Mucosa of descending colon (tissue), 3 donors: Measurements from ENCODE around the gene KCNK7. TPM values are rescaled to one million over a fixed set of nuclear protein-coding genes. Genes with fewer than 3 reads are reported as not detected.

Source experiments
- ATAC-seq: fragments of 200-7000 bp; cut with Tn5 transposase; one replicate; pipeline ENCODE4 v1.9.1; 2020; ENCODE audit warnings: mild to moderate bottlenecking, moderate library complexity
- DNase-seq, 3 donors: peaks; one replicate each; pipeline ENCODE4 v3.0.0-alpha.2; 2020
- H3K36me3 ChIP-seq: fragments of 200-600 bp; one replicate; pipeline ENCODE4 v1.8.0; 2021; ENCODE audit warnings: low read depth, mild to moderate bottlenecking
- H3K4me1 ChIP-seq: fragments of 200-600 bp; one replicate; pipeline ENCODE4 v1.8.0; 2021; ENCODE audit warnings: low read depth, mild to moderate bottlenecking
- H3K4me3 ChIP-seq: fragments of 200-600 bp; one replicate; pipeline ENCODE4 v1.8.0; 2021; ENCODE audit warnings: mild to moderate bottlenecking
- H3K9me3 ChIP-seq: fragments of 200-600 bp; one replicate; pipeline ENCODE4 v1.8.0; 2021; ENCODE audit warnings: mild to moderate bottlenecking
- CTCF ChIP-seq: fragments of 200-600 bp; IDR thresholded peaks from one replicate; pipeline ENCODE4 v1.8.0; 2022; ENCODE audit warnings: antibody characterized with exemption, mild to moderate bottlenecking
- intact Hi-C, 2 donors: fragments of 100-400 bp; cut with DNase I in 1 of 2; cut with micrococcal nuclease in 1 of 2; formaldehyde crosslinking; loops; one replicate each; pipeline versions ENCODE4 v1.11.0 to v1.11.1; 2022; cut with DNase I, micrococcal nuclease
- microRNA-seq: library from miRNA; unstranded; fragments of <30 nt; microRNA quantifications from one replicate; pipeline ENCODE4, GENCODE V29; 2019
- total RNA-seq, 3 donors: library from RNA; stranded (reverse); fragmentation: NEBNext Ultra II Directional in 2 of 3; extraction: Animal tissue kit (Norgen Biotek cat#: 25700) in 2 of 3; gene quantifications; one replicate each; pipeline versions ENCODE4 v1.2.1 to v1.2.4, GENCODE V29; 2021 to 2023
- donor health status: DM: no; HTN: no; CAD: no; lungs with moderate emphysema.
- donor health status: DM: no; HTN: no; CAD: no.
- donor health status: DM: no; HTN: yes; CAD: no.

Gene KCNK7
- total RNA-seq, 3 donors from 2014 or later = 0.49 to 1.7 (median 1.5) TPM

DNA sequence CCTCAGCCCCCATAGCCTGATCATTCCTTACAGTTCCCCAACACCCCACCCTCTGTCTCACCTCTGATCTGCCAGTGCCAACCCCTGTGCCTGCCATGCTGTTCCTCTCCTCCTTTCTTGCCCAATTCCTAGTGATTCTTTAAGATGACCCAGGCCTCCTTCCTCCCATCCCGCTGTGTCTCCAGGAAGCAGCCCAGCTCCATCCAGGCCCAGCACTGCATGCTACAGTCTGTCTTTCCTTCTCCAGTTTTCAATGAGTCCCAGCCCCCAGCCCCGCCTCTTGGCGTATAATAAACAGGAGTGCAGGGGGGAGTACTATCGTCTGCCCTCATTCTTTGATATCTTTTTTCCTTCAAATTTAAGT, 49.8 kb downstream of the KCNK7 start:
- Histone ChIP-seq H3K36me3 (no peaks in the 10 kb centered on the region), H3K9me3 (no peaks in the 10 kb centered on the region)

More for the DNA sequence above, 49.8 kb downstream of the KCNK7 start:
- TF ChIP-seq CTCF = no peak
- Histone ChIP-seq H3K4me3 (peak overlapping the region; percentile 22), H3K4me1 (peaks cover 12% of the 10 kb centered on the region)
- peak in 2 of 3 donors; percentile 53 to 60 for DNase-seq
- intact Hi-C loops = no loop called here
- peak; percentile 17 for ATAC-seq

Small RNAs within 50 kb of the gene (microRNA-seq; reads per million reads assigned to microRNA genes)
- gene MIR4690 = not detected

Other genes starting within 250 kb of the KCNK7 start
- gene TIGD3, start 241.0 kb downstream of the KCNK7 start, total RNA-seq = under 1 TPM in 2 of 3 donors, not detected in 1; 0.14 to 0.53 TPM
- 10 to 100 TPM in 2 of 3 donors, 1 to 10 TPM in 1; 8.0 to 10.5 (median 10.1) TPM for gene SLC25A45, start 213.2 kb downstream of the KCNK7 start, total RNA-seq
- 10 to 100 TPM; 27.1 to 44.1 (median 42.3) TPM for gene FRMD8, start 209.2 kb downstream of the KCNK7 start, total RNA-seq
- gene NEAT1, start 173.0 kb downstream of the KCNK7 start, total RNA-seq = 1,000 to 10,000 TPM; 1,133 to 1,409 (median 1,237) TPM
- gene MALAT1, start 96.8 kb downstream of the KCNK7 start, total RNA-seq = over 10,000 TPM; 10,779 to 14,350 (median 11,224) TPM
- 10 to 100 TPM; 60.1 to 77.4 (median 60.3) TPM for gene SCYL1, start 70.7 kb downstream of the KCNK7 start, total RNA-seq
- gene LTBP3, start 37.4 kb downstream of the KCNK7 start, total RNA-seq = 100 to 1,000 TPM in 1 of 3 donors, 10 to 100 TPM in 2; 22.6 to 133 (median 36.7) TPM
- 10 to 100 TPM; 20.9 to 24.6 (median 21.0) TPM for gene ZNRD2, start 25.3 kb downstream of the KCNK7 start, total RNA-seq
- 10 to 100 TPM; 26.4 to 61.2 (median 28.5) TPM for gene FAM89B, start 23.3 kb downstream of the KCNK7 start, total RNA-seq
- gene EHBP1L1, start 19.7 kb downstream of the KCNK7 start, total RNA-seq = 100 to 1,000 TPM in 1 of 3 donors, 10 to 100 TPM in 2; 65.8 to 208 (median 65.9) TPM
- gene MAP3K11, start 18.4 kb upstream of the KCNK7 start, total RNA-seq = 100 to 1,000 TPM in 1 of 3 donors, 10 to 100 TPM in 2; 81.6 to 109 (median 95.7) TPM
- gene PCNX3, start 20.0 kb upstream of the KCNK7 start, total RNA-seq = 10 to 100 TPM; 42.5 to 53.4 (median 47.5) TPM
- 10 to 100 TPM; 23.2 to 52.5 (median 28.1) TPM for gene SIPA1, start 42.3 kb upstream of the KCNK7 start, total RNA-seq
- gene RELA, start 67.1 kb upstream of the KCNK7 start, total RNA-seq = 10 to 100 TPM; 69.1 to 89.6 (median 71.0) TPM
- gene KAT5, start 116.5 kb upstream of the KCNK7 start, total RNA-seq = 10 to 100 TPM; 70.9 to 92.0 (median 90.5) TPM
- gene RNASEH2C, start 125.0 kb upstream of the KCNK7 start, total RNA-seq = 10 to 100 TPM; 25.9 to 61.9 (median 28.8) TPM
- gene AP5B1, start 185.2 kb upstream of the KCNK7 start, total RNA-seq = 10 to 100 TPM; 21.2 to 21.8 (median 21.3) TPM
- gene OVOL1, start 191.3 kb upstream of the KCNK7 start, total RNA-seq = 10 to 100 TPM; 16.5 to 48.6 (median 34.3) TPM
- gene SNX32, start 238.2 kb upstream of the KCNK7 start, total RNA-seq = 1 to 10 TPM; 1.1 to 9.4 (median 1.4) TPM